ENCODE measurements around the gene CACNA2D4.

DNA sequence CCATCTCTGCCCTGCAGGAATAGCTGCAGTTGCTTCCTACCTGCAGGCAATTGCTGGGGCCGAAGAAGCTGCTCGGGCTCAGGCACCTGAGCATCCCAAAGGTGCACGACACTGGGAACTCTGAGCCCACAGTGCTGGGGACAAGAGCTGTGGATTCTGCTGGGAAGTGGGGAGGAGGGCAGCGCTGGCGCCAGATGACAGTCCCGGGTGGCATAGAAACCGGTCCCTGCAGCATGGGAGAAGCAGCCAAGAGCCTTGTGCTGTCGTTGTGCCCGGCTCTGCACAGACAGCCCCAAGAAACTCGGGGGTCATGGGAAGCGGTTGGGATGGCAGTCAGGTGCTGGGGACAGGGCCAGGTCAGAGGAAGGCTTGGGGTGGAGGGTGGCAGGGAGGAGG lies 97.6 kb downstream of the CACNA2D4 start:
- TF ChIP-seq, protein P1, sequence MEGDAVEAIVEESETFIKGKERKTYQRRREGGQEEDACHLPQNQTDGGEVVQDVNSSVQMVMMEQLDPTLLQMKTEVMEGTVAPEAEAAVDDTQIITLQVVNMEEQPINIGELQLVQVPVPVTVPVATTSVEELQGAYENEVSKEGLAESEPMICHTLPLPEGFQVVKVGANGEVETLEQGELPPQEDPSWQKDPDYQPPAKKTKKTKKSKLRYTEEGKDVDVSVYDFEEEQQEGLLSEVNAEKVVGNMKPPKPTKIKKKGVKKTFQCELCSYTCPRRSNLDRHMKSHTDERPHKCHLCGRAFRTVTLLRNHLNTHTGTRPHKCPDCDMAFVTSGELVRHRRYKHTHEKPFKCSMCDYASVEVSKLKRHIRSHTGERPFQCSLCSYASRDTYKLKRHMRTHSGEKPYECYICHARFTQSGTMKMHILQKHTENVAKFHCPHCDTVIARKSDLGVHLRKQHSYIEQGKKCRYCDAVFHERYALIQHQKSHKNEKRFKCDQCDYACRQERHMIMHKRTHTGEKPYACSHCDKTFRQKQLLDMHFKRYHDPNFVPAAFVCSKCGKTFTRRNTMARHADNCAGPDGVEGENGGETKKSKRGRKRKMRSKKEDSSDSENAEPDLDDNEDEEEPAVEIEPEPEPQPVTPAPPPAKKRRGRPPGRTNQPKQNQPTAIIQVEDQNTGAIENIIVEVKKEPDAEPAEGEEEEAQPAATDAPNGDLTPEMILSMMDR (conservative IDR thresholded peaks at IDR 0.05; ENCODE audit: low read depth, low read length), result no peak
- no peak for TF ChIP-seq EZH2 (IDR thresholded peaks at IDR 0.05; ENCODE audit: low read length, unreplicated experiment)
